Neural progenitor cell (in vitro differentiated cells): Measurements from ENCODE around the gene FAM20C. TPM values are rescaled to one million over a fixed set of nuclear protein-coding genes. Genes with fewer than 3 reads are reported as not detected.
"Not testable (repeated sequence)": the region's sequence is repeated elsewhere in the genome, so short reads cannot be mapped to it uniquely, and the experiment has no call there.

ENCODE experiments used
- DNase-seq: peaks from one replicate; pipeline ENCODE4 v3.0.0-alpha.2; 2016; ENCODE audit warnings: low spot score
- H2AFZ ChIP-seq: fragments of 200-600 bp; sonication (generic); replicated peaks from 2 replicates; pipeline ENCODE4 v1.6.1; 2016; ENCODE audit warnings: antibody characterized with exemption
- H3F3A ChIP-seq: fragments of 200-600 bp; sonication (generic); 2 replicates; pipeline ENCODE4 v1.6.1; 2016; ENCODE audit warnings: antibody characterized with exemption, low read depth
- H3K27ac ChIP-seq: fragments of 200-600 bp; sonication (generic); 2 replicates; pipeline ENCODE4 v1.5.1; 2016; ENCODE audit warnings: mild to moderate bottlenecking
- H3K27me3 ChIP-seq: fragments of 200-600 bp; sonication (generic); 2 replicates; pipeline ENCODE4 v1.6.1; 2016; ENCODE audit warnings: mild to moderate bottlenecking, moderate library complexity
- H3K36me3 ChIP-seq: fragments of 200-600 bp; sonication (generic); 2 replicates; pipeline ENCODE4 v1.5.1; 2016
- H3K4me1 ChIP-seq: fragments of 200-600 bp; sonication (generic); 2 replicates; pipeline ENCODE4 v1.6.1; 2016; ENCODE audit warnings: mixed run types
- H3K4me2 ChIP-seq: fragments of 200-600 bp; sonication (generic); 2 replicates; pipeline ENCODE4 v1.6.1; 2016
- H3K4me3 ChIP-seq: fragments of 200-600 bp; sonication (generic); 2 replicates; pipeline ENCODE4 v1.5.1; 2016
- H3K79me2 ChIP-seq: fragments of 200-600 bp; sonication (generic); 2 replicates; pipeline ENCODE4 v1.6.1; 2016; ENCODE audit warnings: low read depth
- H3K9ac ChIP-seq: fragments of 200-600 bp; sonication (generic); 2 replicates; pipeline ENCODE4 v1.6.1; 2016
- H3K9me3 ChIP-seq: fragments of 200-600 bp; sonication (generic); 2 replicates; pipeline ENCODE4 v1.5.1; 2016; ENCODE audit warnings: low read depth
- H4K20me1 ChIP-seq: fragments of 200-600 bp; sonication (generic); 2 replicates; pipeline ENCODE4 v1.6.1; 2016; ENCODE audit warnings: low read depth
- H3K27ac Mint-ChIP-seq: 3 replicates; pipeline ENCODE4 v1.8.0; 2021; ENCODE audit warnings: mixed read lengths
- H3K27me3 Mint-ChIP-seq: 2 replicates; pipeline ENCODE4 v1.8.0; 2022; ENCODE audit warnings: low read depth, mild to moderate bottlenecking, inconsistent platforms, moderate library complexity, mixed read lengths; ENCODE audit not compliant: insufficient read depth
- H3K36me3 Mint-ChIP-seq: 3 replicates; pipeline ENCODE4 v1.8.0; 2021; ENCODE audit warnings: mixed read lengths
- H3K4me1 Mint-ChIP-seq: 3 replicates; pipeline ENCODE4 v1.8.0; 2021; ENCODE audit warnings: mixed read lengths
- H3K4me3 Mint-ChIP-seq: 3 replicates; pipeline ENCODE4 v1.8.0; 2021; ENCODE audit warnings: mild to moderate bottlenecking, moderate library complexity, mixed read lengths
- H3K9me3 Mint-ChIP-seq: 3 replicates; pipeline ENCODE4 v1.8.0; 2020; ENCODE audit warnings: mixed read lengths
- EZH2 ChIP-seq: fragments of 200-600 bp; sonication (generic); IDR thresholded peaks from 2 replicates; pipeline ENCODE4 v1.6.1; 2017; ENCODE audit warnings: antibody characterized with exemption, mild to moderate bottlenecking, moderate library complexity
- EZH2phosphoT487 ChIP-seq: fragments of 200-600 bp; sonication (generic); IDR thresholded peaks from 2 replicates; pipeline ENCODE4 v1.6.1; 2017; ENCODE audit warnings: antibody characterized with exemption
- total RNA-seq: library from RNA; depleted of rRNA; stranded (reverse); fragments of >200 nt; gene quantifications from 2 replicates; pipeline ENCODE4 v1.2.3, GENCODE V29; 2015; ENCODE audit warnings: low replicate concordance
- TF ChIP-seq, protein P1 (sequence below): fragments of 200-600 bp; sonication (generic); IDR thresholded peaks from 2 replicates; pipeline ENCODE4 v1.5.1; 2017; ENCODE audit warnings: antibody characterized with exemption, mild to moderate bottlenecking

FAM20C gene
- total RNA-seq, 1 donor from 2014 or later = 3.8 TPM

GRCh38 chr7:262631-263311, 70.4 kb downstream of the FAM20C start:
- not testable (repeated sequence) for H3K4me1 ChIP-seq, H2AFZ ChIP-seq, H3K4me3 ChIP-seq, H3K27me3 ChIP-seq, H3K36me3 ChIP-seq, H3F3A ChIP-seq, H3K27ac Mint-ChIP-seq, DNase-seq, H3K9ac ChIP-seq, H3K4me3 Mint-ChIP-seq, H3K4me2 ChIP-seq, H4K20me1 ChIP-seq, H3K9me3 ChIP-seq, H3K4me1 Mint-ChIP-seq, H3K27ac ChIP-seq, H3K79me2 ChIP-seq
- H3K9me3 Mint-ChIP-seq = peaks cover 20% of the 10 kb centered on the region
- H3K27me3 Mint-ChIP-seq = peaks cover 13% of the 10 kb centered on the region
- H3K36me3 Mint-ChIP-seq = peaks cover 13% of the 10 kb centered on the region
- TF ChIP-seq, protein P1, sequence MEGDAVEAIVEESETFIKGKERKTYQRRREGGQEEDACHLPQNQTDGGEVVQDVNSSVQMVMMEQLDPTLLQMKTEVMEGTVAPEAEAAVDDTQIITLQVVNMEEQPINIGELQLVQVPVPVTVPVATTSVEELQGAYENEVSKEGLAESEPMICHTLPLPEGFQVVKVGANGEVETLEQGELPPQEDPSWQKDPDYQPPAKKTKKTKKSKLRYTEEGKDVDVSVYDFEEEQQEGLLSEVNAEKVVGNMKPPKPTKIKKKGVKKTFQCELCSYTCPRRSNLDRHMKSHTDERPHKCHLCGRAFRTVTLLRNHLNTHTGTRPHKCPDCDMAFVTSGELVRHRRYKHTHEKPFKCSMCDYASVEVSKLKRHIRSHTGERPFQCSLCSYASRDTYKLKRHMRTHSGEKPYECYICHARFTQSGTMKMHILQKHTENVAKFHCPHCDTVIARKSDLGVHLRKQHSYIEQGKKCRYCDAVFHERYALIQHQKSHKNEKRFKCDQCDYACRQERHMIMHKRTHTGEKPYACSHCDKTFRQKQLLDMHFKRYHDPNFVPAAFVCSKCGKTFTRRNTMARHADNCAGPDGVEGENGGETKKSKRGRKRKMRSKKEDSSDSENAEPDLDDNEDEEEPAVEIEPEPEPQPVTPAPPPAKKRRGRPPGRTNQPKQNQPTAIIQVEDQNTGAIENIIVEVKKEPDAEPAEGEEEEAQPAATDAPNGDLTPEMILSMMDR = peak; percentile 47

DNA sequence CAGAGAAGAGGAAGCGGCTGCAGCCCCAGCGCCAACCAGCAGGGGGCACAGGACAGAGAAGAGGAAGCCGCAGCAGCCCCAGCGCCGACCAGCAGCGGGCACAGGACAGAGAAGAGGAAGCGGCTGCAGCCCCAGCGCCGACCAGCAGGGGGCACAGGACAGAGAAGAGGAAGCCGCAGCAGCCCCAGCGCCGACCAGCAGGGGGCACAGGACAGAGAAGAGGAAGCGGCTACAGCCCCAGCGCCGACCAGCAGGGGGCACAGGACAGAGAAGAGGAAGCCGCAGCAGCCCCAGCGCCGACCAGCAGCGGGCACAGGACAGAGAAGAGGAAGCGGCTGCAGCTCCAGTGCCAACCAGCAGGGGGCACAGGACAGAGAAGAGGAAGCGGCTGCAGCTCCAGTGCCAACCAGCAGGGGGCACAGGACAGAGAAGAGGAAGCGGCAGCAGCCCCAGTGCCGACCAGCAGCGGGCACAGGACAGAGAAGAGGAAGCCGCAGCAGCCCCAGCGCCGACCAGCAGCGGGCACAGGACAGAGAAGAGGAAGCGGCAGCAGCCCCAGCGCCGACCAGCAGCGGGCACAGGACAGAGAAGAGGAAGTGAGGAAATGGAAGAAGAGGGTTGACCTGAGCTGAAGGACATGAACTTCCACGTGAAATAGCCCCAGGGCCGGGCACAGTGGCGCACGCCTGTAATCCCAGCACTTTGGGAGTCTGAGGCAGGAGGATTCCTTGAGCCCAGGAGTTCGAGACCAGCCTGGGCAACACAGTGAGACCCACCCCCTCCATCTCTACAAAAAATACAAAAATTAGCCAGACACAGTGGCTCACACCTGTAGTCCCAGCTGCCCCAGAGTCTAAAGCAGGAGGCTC, 71.3 kb downstream of the FAM20C start:
- H3K4me2 ChIP-seq, H3K9me3 ChIP-seq, H3K4me3 ChIP-seq, H4K20me1 ChIP-seq, H3K9ac ChIP-seq, H3K4me3 Mint-ChIP-seq, H3K27me3 ChIP-seq, H3K27ac Mint-ChIP-seq, H3K79me2 ChIP-seq, H3F3A ChIP-seq, H3K4me1 Mint-ChIP-seq, H3K36me3 ChIP-seq, H3K4me1 ChIP-seq, H3K27ac ChIP-seq, DNase-seq, H2AFZ ChIP-seq: not testable (repeated sequence)
- Mint-ChIP-seq H3K36me3 (peaks cover 13% of the 10 kb centered on the region), H3K9me3 (peaks cover 24% of the 10 kb centered on the region), H3K27me3 (peaks cover 19% of the 10 kb centered on the region)
- TF ChIP-seq, protein P1 = peak; percentile 25

DNA sequence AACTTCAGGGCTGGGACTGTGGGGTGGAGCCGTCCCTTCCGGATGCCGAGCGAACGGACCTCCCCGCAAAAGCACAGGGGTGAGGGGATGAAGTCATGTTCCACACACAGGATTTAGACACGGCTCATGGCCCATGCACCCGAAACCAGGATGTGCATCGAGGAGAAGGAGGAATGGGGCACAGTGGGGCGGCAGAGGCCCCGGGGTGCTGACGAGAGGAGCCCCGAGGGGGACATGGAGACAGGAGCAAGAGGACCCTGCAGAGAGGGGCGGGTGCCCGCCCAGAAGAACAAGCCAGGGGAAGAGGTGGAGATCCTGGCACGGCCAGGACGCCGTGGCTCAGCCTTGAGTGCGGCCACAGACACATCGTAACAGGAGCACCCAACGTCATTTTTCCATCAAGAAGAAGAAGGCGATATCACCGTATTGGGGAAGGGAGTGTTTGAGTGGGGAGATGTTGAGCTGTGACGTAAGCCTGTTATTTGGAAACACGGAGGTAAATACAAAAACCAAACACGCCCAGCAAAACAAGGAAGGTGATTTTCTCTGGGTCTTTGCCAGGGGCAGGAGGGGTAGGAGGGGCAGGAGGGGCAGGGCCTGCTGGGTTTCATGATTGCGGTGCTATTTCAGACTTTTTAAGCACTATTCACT, 72.3 kb downstream of the FAM20C start:
- H3K27me3 Mint-ChIP-seq = peaks cover 21% of the 10 kb centered on the region
- H3K27ac Mint-ChIP-seq = no peak overlapping the region
- Histone ChIP-seq H3K27me3 (no peaks in the 10 kb centered on the region), H3K4me2 (no peak overlapping the region), H3K4me3 (no peak overlapping the region), H4K20me1 (no peaks in the 10 kb centered on the region), H3K79me2 (no peaks in the 10 kb centered on the region), H3F3A (peaks cover 8% of the 10 kb centered on the region), H3K9ac (no peak overlapping the region), H3K36me3 (no peaks in the 10 kb centered on the region), H3K9me3 (peaks cover 5% of the 10 kb centered on the region), H2AFZ (no peak overlapping the region), H3K27ac (no peak overlapping the region), H3K4me1 (no peaks in the 10 kb centered on the region)
- H3K36me3 Mint-ChIP-seq = peaks cover 10% of the 10 kb centered on the region
- peaks cover 2% of the 10 kb centered on the region for H3K4me1 Mint-ChIP-seq
- no peak for DNase-seq
- TF ChIP-seq EZH2 (no peak), EZH2phosphoT487 (no peak)
- TF ChIP-seq, protein P1 = no peak
- H3K9me3 Mint-ChIP-seq = peaks cover 22% of the 10 kb centered on the region
- H3K4me3 Mint-ChIP-seq = no peak overlapping the region
